Endodermal cell (in vitro differentiated cells): ENCODE data around the gene ADAR. TPM values are rescaled to one million over a fixed set of nuclear protein-coding genes. Genes with fewer than 3 reads are reported as not detected.

Experiments used
- DNase-seq: peaks from one replicate; pipeline ENCODE4 v3.0.0-alpha.2; 2017
- H3K27ac ChIP-seq: 2 replicates; pipeline ENCODE4 v1.5.1; 2013; ENCODE audit warnings: mild to moderate bottlenecking, low read depth, low read length, moderate library complexity
- H3K27me3 ChIP-seq: 2 replicates; pipeline ENCODE4 v1.6.1; 2013; ENCODE audit warnings: mild to moderate bottlenecking, low read length, moderate library complexity; ENCODE audit not compliant: insufficient read depth, control insufficient read depth, poor library complexity, severe bottlenecking
- H3K36me3 ChIP-seq: 2 replicates; pipeline ENCODE4 v1.7.0; 2013; ENCODE audit warnings: mild to moderate bottlenecking, low read length, moderate library complexity; ENCODE audit not compliant: control insufficient read depth, insufficient read depth
- H3K4me1 ChIP-seq: one replicate; pipeline ENCODE4 v1.7.0; 2013; ENCODE audit warnings: low read length; ENCODE audit not compliant: control insufficient read depth, insufficient read depth
- H3K4me3 ChIP-seq: 2 replicates; pipeline ENCODE4 v1.5.1; 2013; ENCODE audit warnings: mild to moderate bottlenecking, low read length, moderate library complexity
- H3K9ac ChIP-seq: 2 replicates; pipeline ENCODE4 v1.6.1; 2013; ENCODE audit warnings: mild to moderate bottlenecking, low read length, moderate library complexity; ENCODE audit not compliant: poor library complexity, severe bottlenecking; ENCODE audit errors: extremely low read depth
- H3K9me3 ChIP-seq: 2 replicates; pipeline ENCODE4 v1.6.1; 2013; ENCODE audit warnings: mild to moderate bottlenecking, low read length, moderate library complexity; ENCODE audit not compliant: control insufficient read depth
- H3K27ac Mint-ChIP-seq: 2 replicates; pipeline ENCODE4 v1.8.0; 2020; ENCODE audit warnings: mixed read lengths
- H3K27me3 Mint-ChIP-seq: 2 replicates; pipeline ENCODE4 v1.8.0; 2021; ENCODE audit warnings: mild to moderate bottlenecking, mixed read lengths; ENCODE audit not compliant: insufficient read depth
- H3K36me3 Mint-ChIP-seq: 2 replicates; pipeline ENCODE4 v1.8.0; 2020; ENCODE audit warnings: low read depth, mixed read lengths
- H3K4me1 Mint-ChIP-seq: 2 replicates; pipeline ENCODE4 v1.8.0; 2020; ENCODE audit warnings: mixed read lengths
- H3K4me3 Mint-ChIP-seq: 2 replicates; pipeline ENCODE4 v1.8.0; 2020; ENCODE audit warnings: mild to moderate bottlenecking, moderate library complexity, mixed read lengths
- H3K9me3 Mint-ChIP-seq: 2 replicates; pipeline ENCODE4 v1.8.0; 2020; ENCODE audit warnings: mild to moderate bottlenecking, mixed read lengths
- WGBS, 2 experiments: methylation state at CpG; one replicate each; pipeline versions ENCODE4 v1.1.5 to v1.1.7; 2013; ENCODE audit warnings: missing lambda C conversion rate in 2 of 2, mixed read lengths in 1 of 2; ENCODE audit not compliant: insufficient coverage in 1 of 2, insufficient read length in 1 of 2; 5-methylcytosine and 5-hydroxymethylcytosine counted together
- total RNA-seq, 2 donors: library from RNA; stranded (reverse); fragmentation: NEBNext Ultra II Directional in 1 of 2; extraction: Animal tissue kit (Norgen Biotek cat#: 25700) in 1 of 2; gene quantifications; 2 replicates in 1 of 2; 3 replicates in 1 of 2; pipeline ENCODE4 v1.2.1, GENCODE V29; 2021
- TF ChIP-seq, protein P1 (sequence below): fragments of 200-600 bp; sonication (generic); conservative IDR thresholded peaks from 2 replicates; pipeline ENCODE4 v1.5.0; 2021; ENCODE audit warnings: antibody characterized with exemption, mild to moderate bottlenecking

The ADAR gene
- total RNA-seq, 2 donors from 2014 or later = 148 to 166 TPM

- H3K36me3 Mint-ChIP-seq = peaks cover 24% of the 10 kb centered on the region
- Histone ChIP-seq H3K27me3 (no peaks in the 10 kb centered on the region), H3K27ac (peak overlapping the region; percentile 85), H3K4me1 (peaks cover 12% of the 10 kb centered on the region), H3K4me3 (peak overlapping the region; percentile 74), H3K9me3 (no peaks in the 10 kb centered on the region), H3K9ac (peak overlapping the region; percentile 33), H3K36me3 (peaks cover 22% of the 10 kb centered on the region)
- no peaks in the 10 kb centered on the region for H3K9me3 Mint-ChIP-seq
- WGBS, 2 experiments = 7 to 9% methylated on average over 24 to 56 of the region's 57 CpGs
- no peaks in the 10 kb centered on the region for H3K27me3 Mint-ChIP-seq
- peak overlapping the region; percentile 78 for H3K4me3 Mint-ChIP-seq
- TF ChIP-seq, protein P1, sequence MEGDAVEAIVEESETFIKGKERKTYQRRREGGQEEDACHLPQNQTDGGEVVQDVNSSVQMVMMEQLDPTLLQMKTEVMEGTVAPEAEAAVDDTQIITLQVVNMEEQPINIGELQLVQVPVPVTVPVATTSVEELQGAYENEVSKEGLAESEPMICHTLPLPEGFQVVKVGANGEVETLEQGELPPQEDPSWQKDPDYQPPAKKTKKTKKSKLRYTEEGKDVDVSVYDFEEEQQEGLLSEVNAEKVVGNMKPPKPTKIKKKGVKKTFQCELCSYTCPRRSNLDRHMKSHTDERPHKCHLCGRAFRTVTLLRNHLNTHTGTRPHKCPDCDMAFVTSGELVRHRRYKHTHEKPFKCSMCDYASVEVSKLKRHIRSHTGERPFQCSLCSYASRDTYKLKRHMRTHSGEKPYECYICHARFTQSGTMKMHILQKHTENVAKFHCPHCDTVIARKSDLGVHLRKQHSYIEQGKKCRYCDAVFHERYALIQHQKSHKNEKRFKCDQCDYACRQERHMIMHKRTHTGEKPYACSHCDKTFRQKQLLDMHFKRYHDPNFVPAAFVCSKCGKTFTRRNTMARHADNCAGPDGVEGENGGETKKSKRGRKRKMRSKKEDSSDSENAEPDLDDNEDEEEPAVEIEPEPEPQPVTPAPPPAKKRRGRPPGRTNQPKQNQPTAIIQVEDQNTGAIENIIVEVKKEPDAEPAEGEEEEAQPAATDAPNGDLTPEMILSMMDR = no peak
- DNase-seq = peak; percentile 98
- peaks cover 35% of the 10 kb centered on the region for H3K4me1 Mint-ChIP-seq
- H3K27ac Mint-ChIP-seq = peak overlapping the region; percentile 90
These were observed 49.1 kb downstream of the ADAR start for GRCh38 chr1:154558720-154559465.

GRCh38 chr1:154557939-154558719 lies 49.9 kb downstream of the ADAR start, which contains the start of gene UBE2Q1:
Gene UBE2Q1, minus strand, starts transcription at chr1:154558662. Its CDS starts 109 bp downstream, at chr1:154558553.
- H3K4me1 ChIP-seq = peaks cover 12% of the 10 kb centered on the region
- Mint-ChIP-seq H3K27me3 (no peaks in the 10 kb centered on the region), H3K4me1 (peaks cover 35% of the 10 kb centered on the region), H3K9me3 (no peaks in the 10 kb centered on the region), H3K4me3 (peak within 1 kb of the TSS; percentile 78), H3K27ac (peak within 1 kb of the TSS; percentile 90), H3K36me3 (peaks cover 31% of the 10 kb centered on the region)
- peak; percentile 70 for DNase-seq
- peak within 1 kb of the TSS; percentile 77 for H3K9ac ChIP-seq
- 0 to 1% methylated on average over 8 to 64 of the region's 69 CpGs for WGBS, 2 experiments
- no peaks in the 10 kb centered on the region for H3K27me3 ChIP-seq
- H3K9me3 ChIP-seq = no peaks in the 10 kb centered on the region
- TF ChIP-seq, protein P1 = no peak
- H3K36me3 ChIP-seq = peaks cover 29% of the 10 kb centered on the region
- H3K27ac ChIP-seq = peak within 1 kb of the TSS; percentile 85
- H3K4me3 ChIP-seq = peak within 1 kb of the TSS; percentile 91

GRCh38 chr1:154557248-154557938 lies 50.6 kb downstream of the ADAR start:
- WGBS, 2 experiments = 24 to 28% methylated on average over 2 to 6 of the region's 7 CpGs
- Mint-ChIP-seq H3K9me3 (no peaks in the 10 kb centered on the region), H3K4me3 (peak overlapping the region; percentile 78), H3K36me3 (peaks cover 39% of the 10 kb centered on the region), H3K27ac (peak overlapping the region; percentile 79), H3K4me1 (peaks cover 35% of the 10 kb centered on the region), H3K27me3 (no peaks in the 10 kb centered on the region)
- no peak for DNase-seq
- Histone ChIP-seq H3K27me3 (no peaks in the 10 kb centered on the region), H3K9ac (peak overlapping the region; percentile 77), H3K4me1 (peaks cover 12% of the 10 kb centered on the region), H3K4me3 (peak overlapping the region; percentile 91), H3K36me3 (peaks cover 37% of the 10 kb centered on the region), H3K27ac (no peak overlapping the region), H3K9me3 (no peaks in the 10 kb centered on the region)
- TF ChIP-seq, protein P1 = no peak
